ENCODE results near the gene CUBN.

Gene CUBN

GRCh38 chr10:17109046-17109445 is 20.6 kb downstream of the CUBN start:
- DNase-seq (ENCODE audit: low spot score), result no peak

- no peak for DNase-seq (ENCODE audit: low spot score)
Observed at GRCh38 chr10:17106991-17107390, 22.6 kb downstream of the CUBN start.

GRCh38 chr10:17101910-17102266 is 27.7 kb downstream of the CUBN start:
- DNase-seq (ENCODE audit: low spot score), result no peak

- no peak for DNase-seq (ENCODE audit: low spot score)
Observed at GRCh38 chr10:17101257-17101909, 28.2 kb downstream of the CUBN start.

- DNase-seq (ENCODE audit: low spot score), result no peak
Observed at GRCh38 chr10:17100586-17100985, 29.0 kb downstream of the CUBN start.

- DNase-seq (ENCODE audit: low spot score), result no peak
Observed at GRCh38 chr10:17098012-17098411, 31.6 kb downstream of the CUBN start.

- no peak for DNase-seq (ENCODE audit: low spot score)
Observed at GRCh38 chr10:17094844-17095243, 34.8 kb downstream of the CUBN start.

GRCh38 chr10:17092986-17093803 is 36.4 kb downstream of the CUBN start:
- DNase-seq (ENCODE audit: low spot score), result peak; percentile 39

GRCh38 chr10:17092216-17092944 is 37.2 kb downstream of the CUBN start:
- DNase-seq (ENCODE audit: low spot score), result no peak

- DNase-seq (ENCODE audit: low spot score), result no peak
Observed at GRCh38 chr10:17088118-17088806, 41.3 kb downstream of the CUBN start.

- no peak for DNase-seq (ENCODE audit: low spot score)
Observed at GRCh38 chr10:17086865-17087367, 42.7 kb downstream of the CUBN start.

- DNase-seq (ENCODE audit: low spot score), result no peak
Observed at GRCh38 chr10:17085011-17085725, 44.4 kb downstream of the CUBN start.

- no peak for DNase-seq (ENCODE audit: low spot score)
Observed at GRCh38 chr10:17084258-17084657, 45.4 kb downstream of the CUBN start.

- DNase-seq (ENCODE audit: low spot score), result no peak
Observed at GRCh38 chr10:17081431-17081830, 48.2 kb downstream of the CUBN start.

- no peak for DNase-seq (ENCODE audit: low spot score)
Observed at GRCh38 chr10:17077890-17078289, 51.7 kb downstream of the CUBN start.

- DNase-seq (ENCODE audit: low spot score), result no peak
Observed at GRCh38 chr10:17077346-17077781, 52.2 kb downstream of the CUBN start.

GRCh38 chr10:17076626-17077345 is 52.8 kb downstream of the CUBN start:
- no peak for DNase-seq (ENCODE audit: low spot score)

GRCh38 chr10:17075533-17076359 is 53.9 kb downstream of the CUBN start:
- DNase-seq (ENCODE audit: low spot score), result no peak

- no peak for DNase-seq (ENCODE audit: low spot score)
Observed at GRCh38 chr10:17074541-17074847, 55.1 kb downstream of the CUBN start.
